OCI-LY3 (cell line): ENCODE measurements around the gene MATN4.

Source experiments
- CTCF ChIP-seq: fragments of 200-600, 300-600 bp; sonication (generic); IDR thresholded peaks from 2 replicates; pipeline ENCODE4 v1.5.1; 2014; ENCODE audit warnings: antibody characterized with exemption, low read length, low read depth
- EZH2phosphoT487 ChIP-seq: fragments of 200-600 bp; shearing (Covaris generic); IDR thresholded peaks from 2 replicates; pipeline ENCODE4 v1.6.1; 2018; ENCODE audit warnings: antibody characterized with exemption, mixed run types, low read depth

- TF ChIP-seq CTCF (no peak), EZH2phosphoT487 (no peak)
Observed at GRCh38 chr20:45292343-45292742, 15.8 kb downstream of the MATN4 start.
